IMR-90 (cell line): Measurements from ENCODE around the gene IFNL1. TPM values are rescaled to one million over a fixed set of nuclear protein-coding genes. Genes with fewer than 3 reads are reported as not detected.

ENCODE experiments used
- ATAC-seq: fragments of 200-7000 bp; cut with Tn5 transposase; 2 replicates; pipeline ENCODE4 v1.9.1; 2020; ENCODE audit warnings: low read depth, mild to moderate bottlenecking, moderate library complexity
- Bru-seq: library from RNA; stranded (reverse); fragments of 400-500 nt; gene quantifications from one replicate; lab custom pipeline; 2021; lab: Mats Ljungman, UMichigan
- BruChase-seq, 2 experiments: library from RNA; stranded (reverse); fragments of 400-500 nt; gene quantifications; one replicate each; lab custom pipeline; 2021; lab: Mats Ljungman, UMichigan
- BruUV-seq: library from RNA; stranded (reverse); fragments of 400-500 nt; replicated peaks from 2 replicates; lab custom pipeline; 2021; lab: Mats Ljungman, UMichigan
- CTCF ChIA-PET: fragments of 300-600 bp; formaldehyde crosslinking; extraction: SDS; loops from one replicate; lab custom pipeline; 2021; ENCODE audit warnings: antibody characterized with exemption; lab: Yijun Ruan, JAX
- POLR2A ChIA-PET: fragments of 300-600 bp; sonication (Branson Sonifier 250); formaldehyde crosslinking; loops from one replicate; lab custom pipeline; 2022; ENCODE audit warnings: antibody characterized with exemption; ENCODE audit not compliant: unreplicated experiment; lab: Charles Lee
- DNase-seq: peaks from one replicate; pipeline ENCODE4 v3.0.0; 2013
- H2AFZ ChIP-seq: replicated peaks from 2 replicates; pipeline ENCODE3; 2013; ENCODE audit warnings: low read length, mild to moderate bottlenecking; ENCODE audit not compliant: poor library complexity
- H2AK5ac ChIP-seq: 2 replicates; pipeline ENCODE4 v1.6.1; 2013; ENCODE audit warnings: low read depth, low read length, inconsistent platforms
- H2AK9ac ChIP-seq: replicated peaks from 2 replicates; pipeline ENCODE3; 2013; ENCODE audit warnings: mild to moderate bottlenecking, low read depth, low read length, moderate library complexity; ENCODE audit not compliant: poor library complexity
- H2BK120ac ChIP-seq: 2 replicates; pipeline ENCODE4 v1.6.1; 2013; ENCODE audit warnings: low read depth, low read length, inconsistent platforms
- H2BK15ac ChIP-seq: 3 replicates; pipeline ENCODE4 v1.6.1; 2013; ENCODE audit warnings: low read depth, low read length, inconsistent platforms
- H2BK20ac ChIP-seq: 2 replicates; pipeline ENCODE4 v1.6.1; 2013; ENCODE audit warnings: low read depth, mild to moderate bottlenecking, inconsistent platforms, low read length, moderate library complexity
- H2BK5ac ChIP-seq: 2 replicates; pipeline ENCODE4 v1.6.1; 2013; ENCODE audit warnings: mild to moderate bottlenecking, low read depth, low read length, inconsistent platforms; ENCODE audit not compliant: poor library complexity, severe bottlenecking
- H3K14ac ChIP-seq: replicated peaks from 2 replicates; pipeline ENCODE4 v1.6.1; 2013; ENCODE audit warnings: low read depth, low read length, inconsistent platforms
- H3K18ac ChIP-seq: 2 replicates; pipeline ENCODE4 v1.6.1; 2013; ENCODE audit warnings: low read depth, low read length, control low read depth
- H3K23ac ChIP-seq: 2 replicates; pipeline ENCODE4 v1.6.1; 2013; ENCODE audit warnings: low read depth, low read length, inconsistent platforms
- H3K27ac ChIP-seq: 2 replicates; pipeline ENCODE4 v1.5.1; 2013; ENCODE audit warnings: mild to moderate bottlenecking, control low read depth, low read length; ENCODE audit not compliant: insufficient read depth
- H3K27me3 ChIP-seq: 2 replicates; pipeline ENCODE4 v1.6.1; 2013; ENCODE audit warnings: low read length; ENCODE audit not compliant: control insufficient read depth, insufficient read depth
- H3K36me3 ChIP-seq: 2 replicates; pipeline ENCODE4 v1.6.1; 2013; ENCODE audit warnings: low read length, mixed read lengths; ENCODE audit not compliant: control insufficient read depth, insufficient read depth
- H3K4ac ChIP-seq: 2 replicates; pipeline ENCODE4 v1.6.1; 2013; ENCODE audit warnings: low read depth, low read length, inconsistent platforms
- H3K4me1 ChIP-seq: 2 replicates; pipeline ENCODE4 v1.6.1; 2013; ENCODE audit warnings: low read length, mixed read lengths; ENCODE audit not compliant: control insufficient read depth, insufficient read depth
- H3K4me2 ChIP-seq: 2 replicates; pipeline ENCODE4 v1.6.1; 2013; ENCODE audit warnings: low read depth, mild to moderate bottlenecking, control low read depth, low read length, moderate library complexity
- H3K4me3 ChIP-seq: 2 replicates; pipeline ENCODE4 v1.5.1; 2013; ENCODE audit warnings: low read depth, mild to moderate bottlenecking, control low read depth, low read length, moderate library complexity; ENCODE audit not compliant: insufficient read depth
- H3K56ac ChIP-seq: 2 replicates; pipeline ENCODE4 v1.6.1; 2013; ENCODE audit warnings: low read length, inconsistent platforms; ENCODE audit not compliant: insufficient read depth; ENCODE audit errors: extremely low read depth
- H3K79me1 ChIP-seq, 2 experiments: 2 replicates each; pipeline ENCODE4 v1.6.1; 2013; ENCODE audit warnings: low read length in 2 of 2, inconsistent platforms in 1 of 2, low read depth in 1 of 2
- H3K9ac ChIP-seq: 2 replicates; pipeline ENCODE4 v1.6.1; 2013; ENCODE audit warnings: low read depth, low read length, control low read depth
- H3K9me1 ChIP-seq: 2 replicates; pipeline ENCODE4 v1.6.1; 2013; ENCODE audit warnings: low read length, inconsistent platforms; ENCODE audit not compliant: insufficient read depth
- H3K9me3 ChIP-seq: 2 replicates; pipeline ENCODE4 v1.6.1; 2013; ENCODE audit warnings: low read length; ENCODE audit not compliant: control insufficient read depth, insufficient read depth
- H4K20me1 ChIP-seq: 2 replicates; pipeline ENCODE4 v1.6.1; 2013; ENCODE audit warnings: low read length, inconsistent platforms; ENCODE audit not compliant: insufficient read depth
- H4K5ac ChIP-seq: 2 replicates; pipeline ENCODE4 v1.6.1; 2013; ENCODE audit warnings: mild to moderate bottlenecking, low read depth, low read length, control low read depth
- H4K8ac ChIP-seq, 2 experiments: 2 replicates each; pipeline ENCODE4 v1.6.1; 2013; ENCODE audit warnings: low read depth in 2 of 2, low read length in 2 of 2, control low read depth in 1 of 2, inconsistent platforms in 1 of 2
- H4K91ac ChIP-seq: 2 replicates; pipeline ENCODE4 v1.6.1; 2013; ENCODE audit warnings: low read depth, low read length, inconsistent platforms; ENCODE audit not compliant: insufficient read depth
- BHLHE40 ChIP-seq: fragments of 150-350 bp; IDR thresholded peaks from 2 replicates; pipeline ENCODE4 v1.6.1; 2016; ENCODE audit warnings: mild to moderate bottlenecking, low read depth, low read length
- CEBPB ChIP-seq: IDR thresholded peaks from 2 replicates; pipeline ENCODE4 v1.6.1; 2012; ENCODE audit warnings: low read depth, low read length, improper control_type of control experiment
- MAFK ChIP-seq: IDR thresholded peaks from 2 replicates; pipeline ENCODE4 v1.6.1; 2012; ENCODE audit warnings: low read depth, low read length, improper control_type of control experiment
- NFE2L2 ChIP-seq: fragments of 150-350 bp; IDR thresholded peaks from 2 replicates; pipeline ENCODE4 v1.6.1; 2016; ENCODE audit warnings: low read depth, mild to moderate bottlenecking, low read length
- RCOR1 ChIP-seq: IDR thresholded peaks from 2 replicates; pipeline ENCODE4 v1.6.1; 2012; ENCODE audit warnings: mild to moderate bottlenecking, low read length, improper control_type of control experiment; ENCODE audit not compliant: insufficient replicate concordance
- SMC3 ChIP-seq: fragments of 150-350 bp; IDR thresholded peaks from 2 replicates; pipeline ENCODE4 v1.6.1; 2016; ENCODE audit warnings: low read depth, mild to moderate bottlenecking, antibody characterized with exemption, low read length, moderate library complexity
- USF2 ChIP-seq: fragments of 150-350 bp; IDR thresholded peaks from 2 replicates; pipeline ENCODE4 v1.6.1; 2017; ENCODE audit warnings: mild to moderate bottlenecking, antibody characterized with exemption, low read length, low read depth
- WGBS, 2 experiments: methylation state at CpG; one replicate each; pipeline versions ENCODE4 v1.1.5 to v1.1.7; 2013; ENCODE audit warnings: missing lambda C conversion rate in 2 of 2; ENCODE audit not compliant: insufficient read length in 1 of 2; ENCODE audit errors: extremely low coverage in 2 of 2; 5-methylcytosine and 5-hydroxymethylcytosine counted together
- dilution Hi-C: fragments of 300-500 bp; cut with HindIII; formaldehyde crosslinking; loops from one replicate; pipeline ENCODE4 v1.14.3; 2018; ENCODE audit warnings: low sequenced_read_pairs; ENCODE audit not compliant: unreplicated experiment
- in situ Hi-C: fragments of 300-500 bp; cut with MboI; formaldehyde crosslinking; loops from 3 replicates; pipeline ENCODE4 v1.14.3; 2019; ENCODE audit warnings: low sequenced_read_pairs, inconsistent platforms, mixed read lengths
- intact Hi-C: fragments of 100-400 bp; cut with micrococcal nuclease; formaldehyde crosslinking; loops from 2 replicates; pipeline ENCODE4 v1.10.0; 2022
- long read RNA-seq: library from polyadenylated mRNA; unstranded; transcript quantifications from one replicate; pipeline ENCODE4 v2.0.0, GENCODE V29; 2021; ENCODE audit not compliant: unreplicated experiment
- polyA plus RNA-seq, 3 experiments: library from polyadenylated mRNA; depleted of rRNA; stranded (reverse); fragments of >200 nt; gene quantifications; 2 replicates each; pipeline ENCODE4 v1.2.3, GENCODE V29; 2012; ENCODE audit warnings: low replicate concordance in 1 of 3
- total RNA-seq: library from RNA; depleted of rRNA; stranded (reverse); fragments of >200 nt; gene quantifications from 2 replicates; pipeline ENCODE4 v1.2.3, GENCODE V29; 2012; rRNA removed
- TF ChIP-seq, protein P1 (sequence below): conservative IDR thresholded peaks from 2 replicates; pipeline ENCODE4 v1.5.1; 2012; ENCODE audit warnings: mild to moderate bottlenecking, low read depth, low read length, improper control_type of control experiment

IFNL1 gene
- total RNA-seq (not detected in 2 replicates), polyA plus RNA-seq (2012; rRNA removed) (not detected in 2 replicates), Bru-seq, nascent RNA (not detected), BruChase-seq, experiment 1, labeled RNA remaining after a 6-hour chase (not detected), BruChase-seq, experiment 2, labeled RNA remaining after a 2-hour chase (not detected)
- polyA plus RNA-seq (2012; cell fraction: cytosol; rRNA removed): not detected in 2 replicates
- polyA plus RNA-seq (2012; cell fraction: nucleus; rRNA removed; ENCODE audit: low replicate concordance): not detected in 2 replicates
- long read RNA-seq: 0 reads

- Histone ChIP-seq H3K27me3 (peaks cover 31% of the 10 kb centered on the region), H3K4ac (no peak within 1 kb of the TSS), H3K79me1 (no peaks in the 10 kb centered on the region), H3K36me3 (no peaks in the 10 kb centered on the region), H2BK120ac (no peak within 1 kb of the TSS), H4K91ac (no peak within 1 kb of the TSS), H3K9ac (no peak within 1 kb of the TSS), H2BK15ac (no peak within 1 kb of the TSS), H2AFZ (no peak within 1 kb of the TSS), H3K56ac (no peak within 1 kb of the TSS), H3K14ac (no peak within 1 kb of the TSS), H3K9me1 (no peaks in the 10 kb centered on the region), H3K23ac (no peak within 1 kb of the TSS), H4K8ac (no peak within 1 kb of the TSS), H3K27ac (no peak within 1 kb of the TSS), H3K18ac (no peak within 1 kb of the TSS), H2BK5ac (no peak within 1 kb of the TSS), H2BK20ac (no peak within 1 kb of the TSS), H2AK5ac (no peak within 1 kb of the TSS), H3K4me1 (no peaks in the 10 kb centered on the region), H3K4me2 (no peak within 1 kb of the TSS), H2AK9ac (no peak within 1 kb of the TSS), H3K9me3 (no peaks in the 10 kb centered on the region), H4K5ac (no peak within 1 kb of the TSS), H4K20me1 (no peaks in the 10 kb centered on the region), H3K4me3 (no peak within 1 kb of the TSS)
- intact Hi-C loops: no loop called here
- DNase-seq (no peak), ATAC-seq (no peak)
- in situ Hi-C loops: no loop called here
- WGBS, 2 experiments: 74% methylated on average over 5 of the region's 11 CpGs; no CpG with 5 or more reads in 1 of the 2 experiments
- BruUV-seq: no TSS peak
- dilution Hi-C loops: no loop called here
- TF ChIP-seq MAFK: no peak
- TF ChIP-seq CEBPB: no peak
- TF ChIP-seq, protein P1, sequence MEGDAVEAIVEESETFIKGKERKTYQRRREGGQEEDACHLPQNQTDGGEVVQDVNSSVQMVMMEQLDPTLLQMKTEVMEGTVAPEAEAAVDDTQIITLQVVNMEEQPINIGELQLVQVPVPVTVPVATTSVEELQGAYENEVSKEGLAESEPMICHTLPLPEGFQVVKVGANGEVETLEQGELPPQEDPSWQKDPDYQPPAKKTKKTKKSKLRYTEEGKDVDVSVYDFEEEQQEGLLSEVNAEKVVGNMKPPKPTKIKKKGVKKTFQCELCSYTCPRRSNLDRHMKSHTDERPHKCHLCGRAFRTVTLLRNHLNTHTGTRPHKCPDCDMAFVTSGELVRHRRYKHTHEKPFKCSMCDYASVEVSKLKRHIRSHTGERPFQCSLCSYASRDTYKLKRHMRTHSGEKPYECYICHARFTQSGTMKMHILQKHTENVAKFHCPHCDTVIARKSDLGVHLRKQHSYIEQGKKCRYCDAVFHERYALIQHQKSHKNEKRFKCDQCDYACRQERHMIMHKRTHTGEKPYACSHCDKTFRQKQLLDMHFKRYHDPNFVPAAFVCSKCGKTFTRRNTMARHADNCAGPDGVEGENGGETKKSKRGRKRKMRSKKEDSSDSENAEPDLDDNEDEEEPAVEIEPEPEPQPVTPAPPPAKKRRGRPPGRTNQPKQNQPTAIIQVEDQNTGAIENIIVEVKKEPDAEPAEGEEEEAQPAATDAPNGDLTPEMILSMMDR: no peak
- TF ChIP-seq USF2: no peak
- no peak for TF ChIP-seq BHLHE40
- no peak for TF ChIP-seq SMC3
- TF ChIP-seq RCOR1: no peak
- TF ChIP-seq NFE2L2: no peak
- ChIA-PET CTCF (no interaction called here), POLR2A (no interaction called here)
Measured at GRCh38 chr19:39296055-39296645, at the start of gene IFNL1. Gene IFNL1, plus strand, starts transcription at chr19:39296407. Its CDS starts 15 bp downstream, at chr19:39296422.
